Retinal pigment epithelial cell (primary cell): Measurements from ENCODE around the gene TOR1AIP2.

ENCODE experiments used
- DNase-seq: peaks from one replicate; pipeline ENCODE4 v3.0.0-alpha.2; 2010; ENCODE audit warnings: low read depth
- H3K4me3 ChIP-seq: 2 replicates; pipeline ENCODE4 v1.5.1; 2011; ENCODE audit warnings: mild to moderate bottlenecking, low read length, control low read depth, moderate library complexity
- CTCF ChIP-seq: conservative IDR thresholded peaks from 2 replicates; pipeline ENCODE4 v1.5.1; 2011; ENCODE audit warnings: low read depth, low read length, control low read depth, inconsistent platforms

The TOR1AIP2 gene

DNA sequence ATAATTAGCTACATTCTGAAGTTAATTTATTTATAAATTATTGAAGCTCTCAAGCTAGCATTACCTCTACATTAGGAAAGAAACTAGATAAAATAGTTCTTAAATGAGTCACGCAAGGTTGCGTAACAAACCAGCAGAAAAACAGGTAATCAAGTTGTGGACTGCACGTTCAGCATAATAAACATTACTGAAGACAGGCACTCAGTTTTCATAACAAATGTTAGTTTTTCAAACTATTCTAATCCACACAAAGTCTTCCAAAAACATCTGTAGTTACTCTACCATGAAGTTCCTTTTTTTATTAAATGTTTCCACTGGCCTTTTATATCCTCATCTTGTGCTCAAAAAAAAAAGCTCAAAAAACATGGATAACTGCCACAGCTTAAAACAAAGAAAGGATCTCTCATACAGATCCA is 1.3 kb downstream of the TOR1AIP2 start:
- TF ChIP-seq CTCF, result no peak
- DNase-seq, result no peak
- peak overlapping the region; percentile 91 for H3K4me3 ChIP-seq

DNA sequence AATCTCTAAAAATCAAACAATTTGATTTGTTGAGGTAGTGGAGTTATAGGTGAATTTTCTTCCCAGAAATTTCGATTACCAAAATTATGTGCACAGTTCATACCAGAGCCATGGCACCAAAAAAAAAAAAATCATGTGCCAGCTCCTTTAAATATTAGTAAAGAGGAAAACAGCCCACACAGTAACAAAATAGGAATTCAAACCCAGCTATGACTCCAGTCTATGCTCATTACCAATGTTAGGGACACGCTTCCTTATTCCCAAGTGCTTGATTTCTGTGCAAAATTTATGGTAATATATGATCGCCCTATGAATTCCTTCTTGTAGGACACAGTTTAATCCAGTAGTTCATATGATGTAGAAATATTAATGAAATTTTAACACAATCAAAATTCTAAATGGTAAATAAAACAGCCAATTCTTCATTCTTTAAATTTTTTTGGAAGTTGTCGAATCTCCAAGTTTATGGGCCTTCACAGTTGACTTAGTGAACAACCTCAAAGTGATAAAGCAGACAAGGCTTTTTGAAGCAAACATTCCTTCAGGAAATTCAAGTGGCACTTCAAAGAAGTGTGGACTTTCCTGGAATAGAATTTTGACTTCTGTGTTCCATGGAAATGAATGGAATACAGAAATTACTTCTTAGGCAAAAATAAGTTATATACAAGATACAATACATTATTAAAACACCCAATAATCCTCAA is 1.9 kb downstream of the TOR1AIP2 start:
- peak overlapping the region; percentile 91 for H3K4me3 ChIP-seq

DNA sequence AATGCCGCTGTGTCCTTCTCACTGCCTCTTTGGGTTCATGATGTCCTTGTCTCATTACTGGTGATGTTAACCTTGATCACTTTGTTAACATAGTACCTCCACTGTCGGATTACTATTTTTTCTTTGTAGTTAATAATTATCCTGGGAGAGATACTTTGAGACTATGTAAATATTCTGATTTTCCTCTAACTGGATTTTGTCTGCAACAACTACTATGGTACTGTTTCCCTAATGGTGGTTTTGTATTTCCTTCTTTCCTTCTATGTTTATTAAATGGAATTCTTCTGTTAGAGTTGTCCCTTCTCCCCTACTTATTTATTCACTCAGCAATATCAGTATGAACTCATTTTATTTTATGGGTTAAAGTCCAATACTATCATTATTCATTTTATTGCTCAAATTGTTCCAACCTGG is 4.2 kb downstream of the TOR1AIP2 start:
- DNase-seq, result no peak
- TF ChIP-seq CTCF, result no peak
- no peak overlapping the region for H3K4me3 ChIP-seq

More for the DNA sequence above, 1.9 kb downstream of the TOR1AIP2 start:
- DNase-seq, result no peak
- TF ChIP-seq CTCF, result no peak

GRCh38 chr1:179872558-179872957 is 5.0 kb downstream of the TOR1AIP2 start:
- no peak overlapping the region for H3K4me3 ChIP-seq
- no peak for TF ChIP-seq CTCF
- no peak for DNase-seq

GRCh38 chr1:179871940-179872339 is 5.7 kb downstream of the TOR1AIP2 start:
- DNase-seq, result no peak
- H3K4me3 ChIP-seq, result no peak overlapping the region
- no peak for TF ChIP-seq CTCF

DNA sequence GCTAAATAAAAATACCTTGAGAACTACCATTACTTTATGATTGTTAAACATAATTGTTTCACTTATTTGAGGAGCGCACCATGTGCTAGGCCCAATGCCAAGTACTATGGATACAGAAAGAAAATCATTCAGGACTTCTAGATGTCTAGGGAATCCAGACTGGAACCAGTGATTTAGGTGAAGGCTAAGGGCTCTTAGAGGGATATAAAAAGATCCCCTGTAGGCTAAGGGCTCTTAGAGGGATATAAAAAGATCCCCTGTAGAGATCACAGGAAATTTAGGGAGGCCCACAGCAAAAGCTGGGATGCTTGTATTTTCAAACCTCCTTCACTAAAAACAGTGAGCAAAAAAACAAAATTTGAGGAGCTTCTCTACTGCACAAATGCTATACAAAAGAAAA is 6.7 kb downstream of the TOR1AIP2 start:
- DNase-seq, result no peak
- H3K4me3 ChIP-seq, result no peak overlapping the region
- no peak for TF ChIP-seq CTCF
